Sigmoid colon (tissue), 7 donors: Measurements from ENCODE around the gene AFTPH. TPM values are rescaled to one million over a fixed set of nuclear protein-coding genes. Genes with fewer than 3 reads are reported as not detected.

Experiments
- DNase-seq: peaks from one replicate; pipeline ENCODE4 v3.0.0-alpha.2; 2019
- H3K27ac ChIP-seq, 4 donors: fragments of 200-600 bp; sonication (generic); one replicate each; pipeline ENCODE4 v1.5.1; 2016 to 2019; ENCODE audit warnings: mild to moderate bottlenecking in 1 of 4
- H3K27me3 ChIP-seq, 3 donors: fragments of 200-600 bp; sonication (generic); one replicate each; pipeline ENCODE4 v1.5.1; 2019; ENCODE audit warnings: mild to moderate bottlenecking in 1 of 3
- H3K36me3 ChIP-seq, 4 donors: fragments of 200-600 bp; sonication (generic); one replicate each; pipeline ENCODE4 v1.5.1; 2016 to 2019
- H3K4me1 ChIP-seq, 4 donors: fragments of 200-600 bp; sonication (generic); one replicate each; pipeline ENCODE4 v1.5.1; 2017 to 2019
- H3K4me3 ChIP-seq, 4 donors: fragments of 200-600 bp; sonication (generic); one replicate each; pipeline ENCODE4 v1.5.1; 2017 to 2019; ENCODE audit warnings: mild to moderate bottlenecking in 2 of 4, moderate library complexity in 1 of 4
- H3K9me3 ChIP-seq, 4 donors: fragments of 200-600 bp in 3 of 4; sonication (generic) in 3 of 4; one replicate each; pipeline versions ENCODE4 v1.5.1 to v1.6.1; 2013 to 2019
- EP300 ChIP-seq, 4 donors: sonication (generic); formaldehyde crosslinking; IDR thresholded peaks; one replicate each; pipeline ENCODE4 v1.6.1; 2017; ENCODE audit warnings: antibody characterized with exemption in 4 of 4
- POLR2A ChIP-seq, 2 donors: fragments of 450-650 bp; IDR thresholded peaks; one replicate each; pipeline ENCODE4 v1.6.1; 2016; ENCODE audit warnings: antibody characterized with exemption in 2 of 2, mild to moderate bottlenecking in 2 of 2, moderate library complexity in 2 of 2
- POLR2AphosphoS5 ChIP-seq, 4 donors: sonication (generic); formaldehyde crosslinking; IDR thresholded peaks; one replicate each; pipeline ENCODE4 v1.6.1; 2017; ENCODE audit warnings: antibody characterized with exemption in 4 of 4
- WGBS, 2 donors: extraction: QIAGEN DNeasy Blood & Tissue Kit; methylation state at CpG; one replicate each; pipeline ENCODE4 v1.1.7; 2013; 5-methylcytosine and 5-hydroxymethylcytosine counted together
- intact Hi-C: fragments of 100-400 bp; cut with DNase I; formaldehyde crosslinking; loops from one replicate; pipeline ENCODE4 v1.15.1; 2023
- polyA plus RNA-seq, 3 donors: library from polyadenylated mRNA; stranded (reverse); fragments of 200-250 nt; gene quantifications; one replicate each; pipeline ENCODE4 v1.2.3, GENCODE V29; 2013
- total RNA-seq, 4 donors: library from RNA; depleted of rRNA; stranded (reverse); fragments of >200 nt; gene quantifications; one replicate each; pipeline ENCODE4 v1.1.0, GENCODE V29; 2016
- TF ChIP-seq, protein P1 (sequence below), 4 experiments: fragments of 450-650 bp in 3 of 4; fragments of 200-600 bp in 1 of 4; IDR thresholded peaks; one replicate each; pipeline ENCODE4 v1.5.1; 2016 to 2019; ENCODE audit warnings: antibody characterized with exemption in 4 of 4, mild to moderate bottlenecking in 3 of 4, moderate library complexity in 2 of 4
- donor health status: healthy with polysubstance abuse.
- donor health status: Bipolar disorder and iron deficiency.
- donor health status: healthy.

AFTPH gene
- total and polyA plus RNA-seq, 7 donors, result 35.7 to 60.1 (median 43.5) TPM

- no peak for TF ChIP-seq POLR2A (IDR thresholded peaks at IDR 0.05)
- no peak for TF ChIP-seq EP300 (IDR thresholded peaks at IDR 0.05)
- TF ChIP-seq, protein P1, sequence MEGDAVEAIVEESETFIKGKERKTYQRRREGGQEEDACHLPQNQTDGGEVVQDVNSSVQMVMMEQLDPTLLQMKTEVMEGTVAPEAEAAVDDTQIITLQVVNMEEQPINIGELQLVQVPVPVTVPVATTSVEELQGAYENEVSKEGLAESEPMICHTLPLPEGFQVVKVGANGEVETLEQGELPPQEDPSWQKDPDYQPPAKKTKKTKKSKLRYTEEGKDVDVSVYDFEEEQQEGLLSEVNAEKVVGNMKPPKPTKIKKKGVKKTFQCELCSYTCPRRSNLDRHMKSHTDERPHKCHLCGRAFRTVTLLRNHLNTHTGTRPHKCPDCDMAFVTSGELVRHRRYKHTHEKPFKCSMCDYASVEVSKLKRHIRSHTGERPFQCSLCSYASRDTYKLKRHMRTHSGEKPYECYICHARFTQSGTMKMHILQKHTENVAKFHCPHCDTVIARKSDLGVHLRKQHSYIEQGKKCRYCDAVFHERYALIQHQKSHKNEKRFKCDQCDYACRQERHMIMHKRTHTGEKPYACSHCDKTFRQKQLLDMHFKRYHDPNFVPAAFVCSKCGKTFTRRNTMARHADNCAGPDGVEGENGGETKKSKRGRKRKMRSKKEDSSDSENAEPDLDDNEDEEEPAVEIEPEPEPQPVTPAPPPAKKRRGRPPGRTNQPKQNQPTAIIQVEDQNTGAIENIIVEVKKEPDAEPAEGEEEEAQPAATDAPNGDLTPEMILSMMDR (IDR thresholded peaks at IDR 0.05), result no peak
- no peak for TF ChIP-seq POLR2AphosphoS5 (IDR thresholded peaks at IDR 0.05)
- WGBS, 2 donors, result 32 to 68% methylated on average over 8 of the region's 8 CpGs
- intact Hi-C loops, result no loop called here
- Histone ChIP-seq H3K27me3 (no peaks in the 10 kb centered on the region), H3K27ac (no peak overlapping the region), H3K4me1 (peaks cover 0 to 13% (median 8%) of the 10 kb centered on the region in 4 donors), H3K36me3 (no peaks in the 10 kb centered on the region), H3K4me3 (no peak overlapping the region), H3K9me3 (no peaks in the 10 kb centered on the region)
- no peak for DNase-seq
Measured at GRCh38 chr2:64601034-64601754, 77.1 kb downstream of the AFTPH start.

GRCh38 chr2:64601785-64602391 lies 77.8 kb downstream of the AFTPH start:
- WGBS, 2 donors, result 76 to 83% methylated on average over 12 of the region's 12 CpGs
- no peaks in the 10 kb centered on the region for H3K36me3 ChIP-seq
- no peaks in the 10 kb centered on the region for H3K9me3 ChIP-seq
- peaks cover 0 to 13% (median 8%) of the 10 kb centered on the region in 4 donors for H3K4me1 ChIP-seq
- TF ChIP-seq EP300 (IDR thresholded peaks at IDR 0.05), result no peak
- no peak for TF ChIP-seq POLR2AphosphoS5 (IDR thresholded peaks at IDR 0.05)
- TF ChIP-seq, protein P1 (IDR thresholded peaks at IDR 0.05), result no peak
- TF ChIP-seq POLR2A (IDR thresholded peaks at IDR 0.05), result no peak
- no peak overlapping the region for H3K4me3 ChIP-seq
- H3K27ac ChIP-seq, result no peak overlapping the region
- DNase-seq, result no peak
- intact Hi-C loops, result no loop called here
- H3K27me3 ChIP-seq, result no peaks in the 10 kb centered on the region

- Histone ChIP-seq H3K9me3 (no peaks in the 10 kb centered on the region), H3K36me3 (no peaks in the 10 kb centered on the region), H3K27ac (no peak overlapping the region), H3K27me3 (no peaks in the 10 kb centered on the region), H3K4me3 (no peak overlapping the region), H3K4me1 (peaks cover 0 to 13% (median 8%) of the 10 kb centered on the region in 4 donors)
- 92 to 93% methylated on average over 11 of the region's 11 CpGs for WGBS, 2 donors
- no peak for DNase-seq
- TF ChIP-seq POLR2A (IDR thresholded peaks at IDR 0.05), result no peak
- no peak for TF ChIP-seq POLR2AphosphoS5 (IDR thresholded peaks at IDR 0.05)
- TF ChIP-seq EP300 (IDR thresholded peaks at IDR 0.05), result no peak
- TF ChIP-seq, protein P1 (IDR thresholded peaks at IDR 0.05), result no peak
- intact Hi-C loops, result no loop called here
Measured at GRCh38 chr2:64602436-64602835, 78.3 kb downstream of the AFTPH start.

DNA sequence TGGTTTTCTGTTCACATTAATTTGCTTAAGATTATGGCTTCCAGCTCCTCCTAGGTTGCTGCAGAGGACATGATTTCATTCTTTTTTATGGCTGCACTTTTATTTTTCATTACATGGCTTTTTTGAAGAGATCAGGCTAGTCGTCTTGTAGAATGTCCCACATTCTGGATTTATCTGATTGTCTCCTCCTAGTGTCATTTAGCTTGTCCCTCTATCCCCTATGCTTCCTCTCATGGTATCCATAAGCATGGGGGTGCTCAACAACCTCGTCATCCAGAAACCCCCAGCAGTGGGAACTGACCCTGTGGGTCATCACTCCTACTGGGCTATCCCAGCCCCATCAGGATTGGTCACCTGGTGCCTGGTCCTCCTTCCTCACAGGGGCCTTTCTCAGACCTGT lies 80.0 kb downstream of the AFTPH start:
- Histone ChIP-seq H3K9me3 (no peaks in the 10 kb centered on the region), H3K27ac (no peak overlapping the region), H3K27me3 (no peaks in the 10 kb centered on the region), H3K4me1 (peaks cover 0 to 17% (median 12%) of the 10 kb centered on the region in 4 donors), H3K36me3 (no peaks in the 10 kb centered on the region), H3K4me3 (no peak overlapping the region)
- intact Hi-C loops, result no loop called here
- DNase-seq, result peak; percentile 29
- WGBS, 2 donors, result 93 to 95% methylated on average over 2 of the region's 2 CpGs
- TF ChIP-seq EP300 (IDR thresholded peaks at IDR 0.05) (no peak), POLR2AphosphoS5 (IDR thresholded peaks at IDR 0.05) (no peak), POLR2A (IDR thresholded peaks at IDR 0.05) (no peak)
- TF ChIP-seq, protein P1 (IDR thresholded peaks at IDR 0.05), result no peak
